HS-27A (cell line): ENCODE data around the gene IL6ST.
A peak's percentile ranks its signal among the peaks of the same experiment; 100 is the strongest.
"Not testable (repeated sequence)": the region's sequence is repeated elsewhere in the genome, so short reads cannot be mapped to it uniquely, and the experiment has no call there.

Source experiments
- DNase-seq: peaks from one replicate; pipeline ENCODE4 v3.0.0-alpha.2; 2012; ENCODE audit warnings: low read depth, missing footprints

IL6ST gene

DNA sequence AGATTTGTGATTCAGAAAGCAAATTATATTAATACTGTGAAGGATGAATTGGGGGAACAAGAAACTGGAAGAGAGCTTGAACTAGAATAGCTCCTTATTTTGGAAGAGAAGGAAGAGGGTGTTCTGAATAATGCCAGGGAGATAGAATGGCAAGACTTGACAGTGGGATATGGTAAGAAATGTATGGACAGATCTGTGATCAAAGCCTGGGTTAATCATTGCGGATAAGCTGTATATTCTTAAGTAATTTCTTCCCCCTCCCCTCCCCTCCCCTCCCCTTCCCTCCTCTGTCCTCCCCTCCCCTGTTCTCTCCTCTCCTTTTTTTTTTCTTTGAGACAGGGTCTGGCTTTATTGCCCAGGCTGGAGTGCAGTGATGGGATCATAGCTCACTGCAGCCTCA, 10.1 kb upstream of the IL6ST start:
- no peak for DNase-seq

DNA sequence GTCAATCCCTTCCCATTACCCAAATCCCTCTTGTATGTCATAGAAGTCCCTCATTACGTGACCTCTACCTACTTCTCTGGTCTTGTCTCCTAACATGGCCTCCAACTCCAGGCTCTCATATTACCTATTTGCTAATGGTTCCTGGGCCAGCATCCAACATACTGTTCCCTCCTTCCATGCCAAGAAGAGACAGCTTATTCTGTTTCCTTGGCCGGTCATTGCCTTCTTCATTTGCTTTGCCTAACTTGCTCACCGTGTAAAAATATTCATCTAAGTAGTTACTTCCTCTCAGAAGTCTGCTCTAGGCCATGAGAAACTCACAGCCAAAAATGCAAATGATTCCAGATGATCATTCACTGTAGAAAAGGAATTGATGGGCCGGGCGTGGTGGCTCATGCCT, 8.9 kb upstream of the IL6ST start:
- no peak for DNase-seq

DNA sequence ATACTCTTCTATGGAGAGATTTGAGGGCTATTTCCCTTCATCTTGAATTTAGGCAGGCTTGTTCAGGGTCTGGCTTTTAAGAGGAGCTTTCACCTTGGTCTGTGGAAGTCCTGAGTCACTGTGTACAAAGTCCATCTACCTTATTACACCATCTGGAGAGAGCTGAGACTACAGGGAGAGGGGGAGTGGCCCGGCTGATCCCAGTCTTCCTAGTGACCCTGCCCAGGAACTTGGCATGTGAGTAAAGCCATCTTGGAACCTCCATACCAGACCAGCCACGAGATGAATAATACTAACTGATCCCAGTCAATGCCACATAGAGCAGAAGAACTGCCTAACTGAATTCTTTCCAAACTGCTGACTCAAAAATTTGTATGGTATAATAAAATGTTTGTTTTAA, 8.4 kb upstream of the IL6ST start:
- no peak for DNase-seq

DNA sequence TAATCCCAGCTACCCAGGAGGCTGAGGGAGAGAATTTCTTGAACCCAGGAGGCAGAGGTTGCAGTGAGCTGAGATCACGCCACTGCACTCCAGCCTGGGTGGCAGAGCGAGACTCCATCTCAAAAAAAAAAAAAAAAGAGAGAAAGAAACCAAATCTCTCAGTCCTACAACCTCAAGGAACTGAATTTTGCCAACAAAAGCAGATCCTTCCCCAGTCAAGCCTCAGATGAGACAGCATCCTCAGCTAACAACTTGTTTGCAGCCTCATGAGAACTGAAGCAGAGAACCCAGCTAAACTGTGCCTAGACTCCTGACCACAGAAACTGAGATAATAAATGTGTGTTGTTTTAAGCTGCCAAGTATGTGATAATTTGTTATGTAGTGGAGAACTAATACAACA, 7.5 kb upstream of the IL6ST start:
- DNase-seq, result no peak

DNA sequence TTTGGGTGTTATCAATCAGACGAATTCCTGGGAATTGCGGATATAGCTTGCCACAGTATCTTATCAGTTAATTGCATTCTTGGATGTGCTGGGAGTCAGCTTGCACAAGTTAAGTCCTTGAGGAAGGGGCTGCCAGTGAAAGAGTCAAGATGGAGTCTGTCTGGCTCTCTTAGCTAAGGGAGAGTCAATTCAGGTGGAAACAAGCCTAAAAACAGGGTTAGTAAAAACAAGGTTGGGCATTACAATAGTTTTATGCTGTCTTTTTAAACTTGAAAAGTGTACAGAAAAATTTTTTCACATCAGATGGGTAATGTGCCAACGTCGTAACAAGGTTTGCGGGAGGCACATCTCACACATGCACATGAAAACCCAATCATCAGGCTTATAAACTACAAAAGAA, 5.5 kb upstream of the IL6ST start:
- not testable (repeated sequence) for DNase-seq

DNA sequence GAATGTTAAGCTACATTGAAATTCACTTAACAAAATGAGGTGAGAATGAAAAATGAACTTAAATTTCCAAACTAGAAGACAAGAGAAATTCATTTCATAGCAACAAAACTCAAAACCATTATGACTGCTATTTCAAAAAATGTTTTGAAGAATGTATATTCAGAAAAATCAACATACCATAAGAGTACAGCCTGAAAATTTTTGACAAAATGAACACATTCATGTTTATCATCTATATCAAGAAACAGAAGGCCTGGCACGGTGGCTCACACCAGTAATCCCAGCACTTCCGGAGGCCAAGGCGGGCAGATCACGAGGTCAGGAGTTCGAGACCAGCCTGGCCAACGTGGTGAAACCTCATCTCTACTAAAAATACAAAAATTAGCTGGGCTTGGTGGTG, 4.2 kb upstream of the IL6ST start:
- no peak for DNase-seq

DNA sequence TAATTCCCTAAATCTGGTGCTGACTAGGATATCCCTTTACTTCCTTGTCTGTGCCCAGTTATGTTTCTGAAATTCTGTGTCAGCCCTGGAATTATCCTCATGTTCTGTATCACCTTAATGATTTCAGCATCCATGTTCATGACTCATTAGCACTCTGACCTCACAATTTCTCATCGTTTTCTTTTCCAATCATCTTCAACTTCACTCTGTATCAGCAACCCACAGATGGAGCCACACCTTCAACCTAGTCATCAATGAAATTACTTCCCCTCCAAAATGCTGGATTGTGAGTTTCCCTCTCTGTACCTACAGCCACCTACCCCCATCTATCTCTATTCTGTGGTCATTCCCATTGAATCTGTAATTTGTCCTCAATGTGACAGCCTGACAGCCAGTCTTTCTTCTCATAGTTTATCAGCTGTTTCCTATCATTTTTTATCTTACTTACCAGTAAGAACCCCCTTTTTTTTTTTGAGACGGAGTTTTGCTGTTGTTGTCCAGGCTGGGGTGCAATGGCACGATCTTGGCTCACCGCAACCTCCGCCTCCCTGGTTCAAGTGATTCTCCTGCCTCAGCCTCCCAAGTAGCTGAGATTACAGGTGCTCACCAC, 3.1 kb upstream of the IL6ST start:
- DNase-seq, result no peak

DNA sequence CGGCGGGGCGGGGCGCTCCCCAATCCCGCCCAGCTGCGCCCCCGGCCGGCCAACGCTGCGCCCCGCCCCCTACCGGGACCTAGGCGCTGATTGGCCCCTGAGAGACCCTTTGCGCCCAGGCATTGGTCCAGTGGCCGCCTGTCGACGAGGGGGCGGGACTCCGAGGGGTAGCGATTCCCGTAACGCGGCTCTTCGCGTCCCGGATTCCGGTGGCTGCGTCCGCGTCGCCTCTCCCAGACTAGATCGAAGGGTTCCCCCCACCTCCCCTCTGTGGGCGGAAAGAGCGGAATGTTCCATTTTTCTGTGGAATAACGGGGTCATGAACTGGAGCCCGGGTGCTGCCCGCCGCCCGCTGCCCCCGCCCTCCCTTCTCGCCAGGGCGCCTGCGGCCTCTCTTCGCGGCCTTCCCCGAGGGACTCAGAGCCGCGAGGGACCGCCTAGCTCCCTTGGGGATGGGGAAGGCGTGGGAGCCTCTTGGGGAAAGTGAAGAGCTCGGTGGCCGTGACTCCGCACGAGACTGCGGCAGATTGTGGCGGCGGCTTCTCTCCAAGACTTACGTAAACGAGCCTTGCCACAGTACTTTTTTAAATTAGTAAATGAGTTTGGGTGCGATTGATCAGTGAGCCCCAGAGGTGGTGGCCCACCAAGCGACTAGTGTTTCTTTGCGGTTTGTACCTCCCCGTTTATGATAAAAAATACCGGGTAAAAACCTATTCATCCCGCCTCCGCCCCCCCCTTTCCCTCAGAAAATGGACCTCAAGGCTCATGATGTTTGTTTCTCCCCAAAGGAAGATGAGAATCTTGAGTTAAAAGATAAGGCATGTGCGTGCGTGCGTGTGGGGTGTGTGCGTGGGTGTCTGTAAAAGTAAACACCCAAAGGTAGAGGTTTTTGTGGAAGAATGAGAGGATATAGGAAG, 493 bp upstream of the IL6ST start:
- DNase-seq, result peak; percentile 73

DNA sequence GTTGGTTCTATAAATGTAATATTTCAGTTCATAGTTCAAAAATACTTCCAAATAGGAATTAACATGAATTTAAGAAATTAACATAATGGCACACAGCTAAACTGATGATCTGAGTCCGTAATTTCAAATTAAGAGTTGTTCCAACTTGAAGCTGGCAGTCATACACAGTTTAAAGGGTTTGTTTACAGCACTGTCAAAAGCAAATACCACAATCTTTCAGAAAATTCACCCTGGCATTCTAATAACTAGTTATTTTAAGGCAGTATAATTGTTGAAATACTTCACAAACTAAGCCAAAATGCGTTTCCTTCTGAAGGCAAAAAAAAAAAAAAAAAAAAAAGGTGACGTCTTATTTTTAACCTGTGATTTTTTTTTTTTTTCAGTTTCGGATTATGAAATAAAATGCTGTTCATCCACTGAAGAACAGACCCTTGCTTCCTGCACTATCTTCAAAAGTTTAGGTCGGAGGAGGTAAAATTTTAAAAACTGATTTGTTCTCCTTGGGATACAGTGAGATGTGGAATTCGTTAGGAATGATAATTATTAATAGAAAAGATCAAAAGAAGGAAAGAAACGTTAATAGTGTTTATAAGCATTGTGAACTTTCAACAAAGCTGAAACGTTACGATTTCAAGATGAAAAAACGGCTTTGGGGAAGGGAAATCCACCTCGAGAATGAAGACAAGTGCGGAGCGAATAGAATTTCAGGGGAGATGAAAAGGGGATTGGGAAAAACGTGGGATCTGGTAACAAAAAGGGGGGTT, 850 bp downstream of the IL6ST start:
- DNase-seq, result no peak

DNA sequence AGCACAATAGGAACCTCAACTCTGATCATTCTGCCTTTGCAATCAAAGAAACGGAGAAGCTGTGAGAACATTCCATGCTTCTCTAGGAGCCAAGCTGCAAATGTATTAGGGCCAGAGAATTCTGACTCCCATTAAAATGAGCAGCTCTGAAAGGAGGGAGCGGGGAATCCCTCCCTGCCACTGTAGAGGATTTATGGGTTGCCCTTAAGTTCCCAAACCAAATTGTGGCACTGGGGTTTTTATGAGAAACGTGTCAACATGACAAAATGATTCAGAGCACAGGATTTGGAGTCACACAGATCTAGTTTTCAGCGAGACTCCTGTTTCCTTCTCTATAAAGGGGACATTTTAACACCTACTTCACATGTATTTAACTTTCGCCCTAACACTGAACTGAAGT, 1.8 kb downstream of the IL6ST start:
- DNase-seq, result no peak

DNA sequence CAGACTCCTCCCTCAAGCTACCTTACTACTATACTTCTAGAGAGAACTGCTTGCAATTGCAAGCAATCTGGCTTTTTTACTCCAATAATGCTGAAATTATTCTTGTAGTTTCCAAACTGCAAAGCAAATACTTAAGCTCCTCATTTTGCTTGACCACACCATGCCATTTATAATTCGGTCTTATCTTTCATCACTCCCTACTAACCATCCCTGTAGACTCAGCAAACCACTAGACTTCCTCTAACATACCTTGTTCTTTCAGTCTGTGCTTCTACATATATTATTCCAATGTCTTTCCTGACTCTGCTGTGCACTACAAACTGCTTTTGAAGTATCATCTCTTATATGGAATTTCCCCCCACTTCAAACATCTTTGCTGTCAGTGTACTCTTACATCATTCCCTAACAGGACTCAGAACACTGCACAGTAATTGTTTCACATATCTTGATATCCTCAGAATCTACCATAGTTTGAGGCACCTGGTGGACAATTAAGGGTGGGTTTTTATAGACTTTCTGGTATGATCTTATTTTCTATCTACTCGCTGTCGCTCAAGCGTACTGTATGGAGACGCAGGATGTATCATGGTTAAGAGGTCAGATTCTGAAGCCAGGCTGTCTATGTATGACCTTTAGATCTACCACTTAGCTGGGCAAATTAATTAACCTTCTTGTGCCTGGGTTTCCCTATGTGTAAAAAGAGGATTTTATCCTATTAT, 2.8 kb downstream of the IL6ST start:
- DNase-seq, result no peak

DNA sequence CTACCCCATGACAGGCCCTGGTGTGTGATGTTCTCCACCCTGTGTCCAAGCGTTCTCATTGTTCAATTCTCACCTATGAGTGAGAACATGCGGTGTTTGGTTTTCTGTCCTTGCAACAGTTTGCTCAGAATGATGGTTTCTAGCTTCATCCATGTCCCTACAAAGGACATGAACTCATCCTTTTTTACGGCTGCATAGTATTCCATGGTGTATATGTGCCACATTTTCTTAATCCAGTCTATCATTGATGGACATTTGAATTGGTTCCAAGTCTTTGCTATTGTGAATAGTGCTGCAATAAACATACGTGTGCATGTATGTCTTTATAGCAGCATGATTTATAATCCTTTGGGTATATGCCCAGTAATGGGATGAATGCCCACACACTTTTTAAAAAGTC, 3.9 kb downstream of the IL6ST start:
- DNase-seq, result not testable (repeated sequence)

DNA sequence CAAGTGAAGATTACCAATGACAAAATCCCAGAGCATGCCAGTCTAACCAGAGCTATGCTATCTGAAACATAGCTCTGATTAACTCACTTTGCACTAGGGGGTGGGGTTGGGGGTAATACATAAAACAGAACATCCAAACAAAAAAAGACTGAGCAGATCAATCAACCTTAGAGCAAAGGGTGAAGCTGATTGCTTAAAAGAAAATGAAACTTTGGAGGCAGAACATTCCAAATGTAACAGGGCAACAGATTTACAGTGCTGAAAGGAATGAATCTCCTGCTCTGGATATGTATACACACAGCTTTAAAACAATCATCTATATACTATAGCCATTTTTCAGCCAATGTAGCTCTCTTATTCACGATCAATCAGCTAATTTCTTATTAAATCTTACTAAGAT, 4.9 kb downstream of the IL6ST start:
- no peak for DNase-seq

DNA sequence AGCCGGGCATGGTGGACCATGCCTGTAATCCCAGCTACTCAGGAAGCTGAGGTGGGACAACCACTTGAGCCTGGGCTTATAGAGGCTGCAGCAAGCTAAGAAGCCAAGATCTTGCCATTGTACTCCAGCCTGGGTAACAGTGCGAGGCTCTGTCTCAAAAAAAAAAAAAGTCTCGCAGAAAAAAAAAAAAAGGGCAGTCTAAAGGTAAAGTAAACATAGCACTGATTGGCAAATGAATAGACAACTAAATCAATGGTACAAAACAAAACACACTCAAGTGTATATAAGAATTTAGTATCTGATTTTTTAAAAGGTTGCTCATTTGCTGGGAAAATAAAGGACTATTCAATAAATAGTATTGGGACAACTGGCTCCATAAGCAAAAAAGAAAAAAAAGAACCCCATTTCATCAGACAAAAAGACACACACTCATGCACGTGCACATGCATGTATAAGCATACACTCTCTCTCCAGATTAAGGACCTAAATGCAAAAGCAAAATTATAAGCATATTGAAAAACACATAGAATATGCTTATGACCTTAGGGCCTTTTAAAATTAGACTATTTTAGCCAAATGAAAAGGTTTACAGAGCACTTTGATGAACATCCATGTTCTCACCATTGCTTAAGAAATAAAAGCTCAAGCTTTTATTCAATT, 5.7 kb downstream of the IL6ST start:
- DNase-seq, result no peak

DNA sequence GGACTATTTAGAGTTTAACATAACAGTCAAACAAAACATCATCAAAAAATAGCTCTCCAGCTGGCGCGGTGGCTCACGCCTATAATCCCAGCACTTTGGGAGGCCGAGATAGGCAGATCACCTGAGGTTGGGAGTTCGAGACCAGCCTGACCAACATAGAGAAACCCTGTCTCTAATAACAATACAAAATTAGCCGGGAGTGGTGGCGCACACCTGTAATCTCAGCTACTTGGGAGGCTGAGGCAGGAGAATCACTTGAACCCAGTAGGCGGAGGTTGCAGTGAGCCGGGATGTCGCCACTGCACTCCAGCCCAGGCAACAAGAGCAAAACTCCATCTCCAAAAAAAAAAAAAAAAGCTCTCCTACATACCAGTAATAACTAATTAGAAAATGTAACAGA, 6.3 kb downstream of the IL6ST start:
- not testable (repeated sequence) for DNase-seq

DNA sequence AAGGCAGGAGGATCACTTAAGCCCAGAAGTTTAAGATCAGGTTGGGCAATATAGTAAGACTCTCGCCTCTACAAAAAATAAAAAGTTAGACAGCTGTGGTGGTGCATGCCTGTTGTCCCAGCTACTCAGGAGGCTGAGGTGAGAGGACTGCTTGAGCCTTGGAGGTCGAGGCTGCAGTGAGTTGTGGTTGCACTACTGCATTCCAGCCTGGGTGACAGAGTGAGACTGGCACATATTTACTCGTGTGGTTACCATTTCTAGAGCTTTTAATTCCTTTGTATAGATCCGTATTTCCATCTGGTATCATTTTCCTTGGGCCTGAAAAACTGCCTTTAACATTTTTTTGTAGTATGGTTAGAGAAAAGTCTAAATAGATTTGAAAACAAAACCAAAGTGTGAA, 7.8 kb downstream of the IL6ST start:
- no peak for DNase-seq

DNA sequence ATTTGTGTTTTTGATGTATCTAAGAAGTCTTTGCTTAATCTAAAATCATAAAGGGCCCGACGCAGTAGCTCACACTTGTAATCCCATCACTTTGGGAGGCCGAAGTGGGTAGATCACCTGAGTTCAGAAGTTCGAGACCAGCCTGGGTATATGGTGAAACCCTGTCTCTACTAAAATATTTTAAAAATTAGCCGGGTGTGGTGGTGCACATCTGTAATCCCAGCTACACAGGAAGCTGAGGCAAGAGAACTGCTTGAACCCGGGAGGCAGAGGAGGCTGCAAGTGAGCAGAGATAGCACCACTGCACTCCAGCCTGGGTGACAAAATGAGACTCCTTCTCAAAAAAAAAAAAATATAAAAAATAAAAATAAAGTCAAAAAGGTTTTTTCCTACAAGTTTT, 9.6 kb downstream of the IL6ST start:
- no peak for DNase-seq

DNA sequence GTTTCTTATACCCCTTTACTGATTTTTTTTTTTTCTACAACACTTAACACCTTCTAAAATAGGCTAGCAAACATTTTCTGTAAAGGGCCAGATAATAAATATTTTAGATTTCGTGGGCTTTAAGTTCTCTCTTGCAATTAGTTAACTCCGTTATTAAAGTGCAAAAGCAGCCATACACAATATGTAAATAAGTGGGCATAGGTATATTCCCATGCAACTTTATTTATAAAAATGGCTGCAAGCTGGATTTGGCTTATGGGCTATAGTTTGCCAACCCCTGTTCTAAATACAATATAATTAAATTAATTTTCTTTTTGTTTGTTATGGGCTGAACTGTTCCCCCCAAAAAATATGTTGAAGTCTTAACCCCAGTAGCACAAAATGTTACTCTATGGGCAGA, 10.8 kb downstream of the IL6ST start:
- no peak for DNase-seq

DNA sequence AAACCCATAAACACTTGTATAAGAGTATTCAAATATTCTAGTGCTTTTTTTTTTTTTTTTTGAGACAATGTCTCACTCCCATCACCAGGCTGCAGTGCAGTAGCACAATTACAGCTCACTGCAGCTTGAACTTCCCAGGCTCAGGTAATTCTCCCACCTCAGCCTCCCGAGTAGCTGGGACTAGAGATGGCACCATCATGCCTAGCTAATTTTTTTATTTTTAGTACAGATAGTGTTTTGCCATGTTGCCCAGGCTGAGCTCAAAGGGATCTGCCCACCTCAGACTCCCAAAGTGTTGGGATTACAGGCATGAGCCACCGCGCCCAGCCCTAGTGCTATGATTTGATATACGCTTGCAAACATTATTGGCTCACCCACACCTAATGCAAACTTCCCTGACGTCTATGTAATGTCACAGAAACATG, 11.8 kb downstream of the IL6ST start:
- no peak for DNase-seq

DNA sequence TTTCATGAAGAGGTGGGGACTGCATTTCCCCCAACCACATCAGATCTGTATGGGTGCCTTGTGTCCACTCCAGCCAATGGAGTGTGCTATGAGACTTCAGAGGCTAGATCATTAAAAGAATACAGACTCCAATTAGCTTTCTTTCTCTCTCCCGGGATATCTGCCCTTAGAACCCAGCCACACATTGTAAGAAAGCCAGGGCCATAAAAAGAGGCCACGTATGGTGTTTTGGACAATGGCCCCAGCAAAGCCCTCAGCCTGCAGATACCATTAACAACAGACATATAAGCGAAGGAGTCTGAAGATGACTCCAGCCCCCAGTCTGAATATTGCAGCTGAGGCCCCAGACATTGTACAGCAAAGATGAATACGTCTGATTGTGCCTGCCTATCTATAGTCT, 21.5 kb downstream of the IL6ST start:
- no peak for DNase-seq

DNA sequence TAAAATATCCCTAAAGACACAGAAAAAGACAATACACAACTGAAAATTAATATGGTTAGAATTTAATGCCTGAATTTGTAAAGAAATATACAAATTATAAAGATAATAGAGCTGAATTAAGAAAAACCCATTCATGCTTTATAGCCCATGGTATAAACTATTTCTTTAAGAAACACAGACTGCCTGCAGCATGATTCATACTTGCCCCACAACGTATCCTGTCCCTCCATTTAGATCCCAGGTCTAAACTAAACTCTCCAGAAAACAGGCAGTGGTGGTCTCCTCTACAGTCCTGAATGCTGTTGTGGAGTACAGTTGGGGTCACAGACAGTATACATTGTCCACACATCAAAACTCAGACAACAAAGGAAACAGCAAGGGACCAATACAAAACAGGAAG, 24.8 kb downstream of the IL6ST start:
- DNase-seq, result no peak

DNA sequence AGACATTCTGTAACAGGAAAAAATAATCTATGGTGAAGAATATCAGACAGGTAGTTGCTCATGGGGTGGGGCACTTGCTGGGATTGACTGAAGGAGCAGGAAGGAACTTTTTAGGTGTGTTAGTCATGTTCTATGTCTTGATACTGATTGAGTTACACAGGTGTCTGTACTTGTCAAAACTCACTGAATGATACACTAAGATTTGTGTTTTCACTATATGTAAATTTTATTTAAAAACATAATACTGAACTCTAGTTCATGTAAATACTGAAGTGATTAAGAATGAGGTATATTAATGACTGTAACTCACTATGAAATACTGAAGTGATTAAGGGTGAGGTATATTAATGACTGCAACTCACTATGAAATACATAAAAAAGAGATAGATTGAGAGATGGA, 28.5 kb downstream of the IL6ST start:
- DNase-seq, result no peak
